ENCODE results near the gene POLR2E. TPM values are rescaled to one million over a fixed set of nuclear protein-coding genes. Genes with fewer than 3 reads are reported as not detected.

POLR2E gene
- total and polyA plus RNA-seq, 9 of the 15 experiments (the other 6 are each of a cell fraction or from before 2014, with no cell fraction given): 3.4 to 413 (median 244) TPM

- TF ChIP-seq U2AF2 (optimal IDR thresholded peaks at IDR 0.05; ENCODE audit: low read depth, low read length) (no peak), ZNF511 (CRISPR knock-in tag; IDR thresholded peaks at IDR 0.05) (no peak), ADNP (tag; IDR thresholded peaks at IDR 0.05) (peak; percentile 70), MXI1 (IDR thresholded peaks at IDR 0.05; ENCODE audit: low read depth, low read length) (no peak), STAT5A (IDR thresholded peaks at IDR 0.05; ENCODE audit: borderline replicate concordance, low read length) (no peak), ZBTB11 (CRISPR knock-in tag; IDR thresholded peaks at IDR 0.05) (no peak), ZFP36 (IDR thresholded peaks at IDR 0.05; ENCODE audit: low read depth, low read length, partially characterized antibody) (peak; percentile 84), NFYB (IDR thresholded peaks at IDR 0.05; ENCODE audit: extremely low read depth, insufficient read length) (no peak), ZNF436 (CRISPR knock-in tag; IDR thresholded peaks at IDR 0.05) (no peak), ZNF518B (CRISPR knock-in tag; IDR thresholded peaks at IDR 0.05) (no peak), DACH1 (IDR thresholded peaks at IDR 0.05; ENCODE audit: partially characterized antibody) (no peak), ZNF274 (IDR thresholded peaks at IDR 0.05; ENCODE audit: borderline replicate concordance, low read depth, low read length) (no peak), HDAC8 (tag; IDR thresholded peaks at IDR 0.05) (no peak), BRCA1 (IDR thresholded peaks at IDR 0.05) (no peak), BRCA1 (CRISPR knock-in tag; IDR thresholded peaks at IDR 0.05) (no peak), SRSF7 (optimal IDR thresholded peaks at IDR 0.05; ENCODE audit: low read depth, low read length) (no peak), NR1H2 (CRISPR knock-in tag; IDR thresholded peaks at IDR 0.05) (no peak), KDM1A (IDR thresholded peaks at IDR 0.05) (peak; percentile 86 to 91), BRF1 (IDR thresholded peaks at IDR 0.05; ENCODE audit: borderline replicate concordance, extremely low read depth, insufficient read length) (no peak), TCF15 (CRISPR knock-in tag; IDR thresholded peaks at IDR 0.05) (no peak)
Observed at GRCh38 chr19:1072371-1073015, 22.7 kb downstream of the POLR2E start (continued).

Measured in K562 (cell line).